ENCODE results near the gene SLIT1.

Gene SLIT1

DNA sequence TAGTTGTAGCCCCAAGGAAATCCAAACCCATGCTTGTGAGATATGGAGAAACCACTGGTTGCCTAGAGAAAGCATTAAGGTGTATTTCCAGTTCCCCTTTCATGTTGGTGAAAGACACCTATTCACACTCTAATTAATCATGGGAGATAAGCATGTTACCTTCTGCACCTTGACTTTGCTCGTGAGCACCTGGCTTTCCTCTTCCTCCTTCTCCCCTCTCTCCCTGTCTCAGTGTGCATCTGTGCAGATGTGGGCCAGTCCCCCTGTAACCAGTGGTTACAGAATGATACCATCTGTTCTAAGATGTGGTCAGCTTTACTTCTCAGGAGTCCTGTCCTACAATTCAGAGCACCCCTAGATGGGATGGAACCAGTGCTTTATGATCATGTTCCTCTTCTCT is 193.0 kb downstream of the SLIT1 start:
- DNase-seq = no peak

DNA sequence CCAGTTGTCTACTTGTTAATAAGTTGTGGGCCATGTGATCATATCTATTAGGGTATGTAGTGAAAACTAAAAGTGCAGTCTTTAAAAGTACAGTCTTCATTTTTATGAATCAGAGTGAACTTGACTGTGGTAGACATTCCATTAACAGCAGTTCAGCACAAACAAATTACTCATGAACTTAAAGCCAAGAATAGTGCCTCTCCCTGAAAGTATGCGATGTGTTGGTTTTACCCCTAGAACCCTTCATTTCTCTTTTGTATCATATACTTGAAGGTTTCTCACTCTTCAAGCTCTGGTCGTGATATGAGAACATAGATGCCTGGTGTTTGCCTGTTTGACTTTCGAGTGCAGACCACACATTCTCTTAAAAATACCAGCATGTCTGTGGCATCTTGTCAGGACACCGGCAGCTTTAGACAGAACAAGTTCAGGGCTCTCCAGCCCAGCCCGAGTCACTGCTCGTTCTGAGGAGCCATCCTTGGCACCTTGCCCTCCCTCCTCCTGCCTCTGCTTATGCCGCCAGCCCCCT is 194.4 kb downstream of the SLIT1 start:
- no peak for DNase-seq

DNA sequence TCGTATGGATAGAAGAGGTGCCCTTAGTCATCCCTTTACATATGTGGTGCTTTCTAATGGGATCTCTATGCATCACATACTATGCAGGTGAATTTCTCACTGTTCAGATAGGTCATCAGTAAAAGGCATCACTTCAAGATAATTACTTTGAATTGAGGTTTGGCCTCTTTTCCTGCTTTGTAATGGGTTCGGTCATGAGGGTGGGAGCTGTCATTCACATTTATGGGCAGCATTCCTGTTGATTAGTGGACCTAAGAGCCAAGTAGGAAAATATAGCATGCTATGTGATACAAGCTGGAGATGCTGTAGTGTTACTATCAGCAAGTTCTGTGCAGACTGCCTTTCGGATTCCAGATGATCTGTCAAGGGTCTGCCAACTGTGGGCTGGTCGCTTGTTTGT is 197.3 kb downstream of the SLIT1 start:
- no peak for DNase-seq

DNA sequence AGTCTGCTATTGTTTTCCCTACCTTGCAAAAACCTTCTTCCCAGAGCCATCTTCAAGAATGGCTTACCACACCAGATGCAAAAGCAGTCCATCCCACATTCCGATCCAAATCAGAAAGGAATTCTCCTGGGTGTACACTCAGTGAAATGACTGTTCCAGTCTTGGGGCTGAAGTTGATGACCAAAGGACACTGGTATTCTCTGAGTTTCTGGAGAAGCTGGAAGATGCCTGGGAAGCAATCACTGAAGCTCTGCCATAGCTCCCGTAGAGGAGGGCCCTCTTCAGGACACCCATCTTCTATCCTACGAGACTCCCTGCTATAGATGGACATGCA is 197.9 kb downstream of the SLIT1 start:
- DNase-seq = no peak

DNA sequence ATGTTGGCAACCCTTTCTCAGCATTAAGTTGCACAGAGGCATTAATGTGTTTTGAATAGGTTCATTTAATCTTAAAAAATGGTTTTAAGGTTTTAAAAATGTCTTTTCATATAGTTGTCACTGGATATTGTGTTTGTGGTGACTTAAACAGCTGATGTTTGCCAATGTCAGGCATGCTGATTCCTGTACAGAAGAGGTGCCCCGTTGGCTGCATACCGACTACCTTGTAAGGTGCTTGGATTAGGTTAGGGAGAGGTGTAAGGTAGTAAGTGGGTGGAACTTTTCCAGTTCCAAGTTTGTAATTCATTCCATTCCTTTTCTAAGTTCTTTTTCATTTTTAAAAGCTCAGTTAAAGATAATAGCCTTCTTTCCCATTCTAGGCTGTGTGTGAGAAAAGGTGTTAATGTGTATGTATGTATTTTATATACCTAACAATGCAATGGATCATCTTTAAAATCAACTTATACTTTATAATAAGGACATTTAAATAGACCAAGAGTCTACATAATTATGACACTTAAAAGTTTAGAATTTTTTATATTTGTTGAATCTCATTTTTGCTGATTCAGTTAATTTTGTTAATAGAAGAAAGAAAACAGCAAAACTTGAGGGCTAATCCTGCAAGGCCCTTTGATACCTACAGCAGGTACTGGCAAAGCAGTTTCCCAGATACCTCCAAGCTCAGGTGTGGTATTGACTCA is 198.5 kb downstream of the SLIT1 start:
- DNase-seq = no peak

DNA sequence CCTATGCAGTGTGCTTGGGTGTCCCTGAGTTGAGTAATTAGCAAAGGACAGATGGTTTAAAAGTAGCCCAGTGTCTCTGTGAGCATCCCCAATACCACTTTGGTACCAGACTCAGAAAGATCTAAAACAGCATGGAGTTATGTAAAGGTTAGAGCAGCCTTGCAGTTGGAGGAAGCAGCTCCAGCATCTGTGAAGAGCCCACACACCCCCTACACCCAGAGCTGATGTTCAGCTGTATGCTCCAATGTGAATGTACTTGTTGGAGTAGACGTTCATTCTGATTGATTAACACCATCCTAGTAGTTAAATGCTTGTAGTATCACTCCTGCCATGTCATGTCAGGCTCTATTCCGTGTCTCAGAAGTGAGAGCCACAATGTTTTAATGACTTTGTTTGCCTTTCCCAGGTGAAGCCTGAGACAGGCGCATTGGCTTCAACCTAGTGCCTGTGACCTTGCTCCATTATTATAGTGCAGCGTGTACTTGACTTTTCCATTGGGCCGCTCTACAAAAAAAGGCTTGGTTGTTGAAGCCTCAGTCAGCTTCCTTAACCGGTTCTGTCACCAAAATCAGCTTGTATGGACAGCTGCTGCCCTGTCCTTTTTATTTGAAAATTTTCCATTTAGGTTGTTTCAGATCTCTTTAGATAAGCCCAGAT is 199.4 kb downstream of the SLIT1 start:
- no peak for DNase-seq

DNA sequence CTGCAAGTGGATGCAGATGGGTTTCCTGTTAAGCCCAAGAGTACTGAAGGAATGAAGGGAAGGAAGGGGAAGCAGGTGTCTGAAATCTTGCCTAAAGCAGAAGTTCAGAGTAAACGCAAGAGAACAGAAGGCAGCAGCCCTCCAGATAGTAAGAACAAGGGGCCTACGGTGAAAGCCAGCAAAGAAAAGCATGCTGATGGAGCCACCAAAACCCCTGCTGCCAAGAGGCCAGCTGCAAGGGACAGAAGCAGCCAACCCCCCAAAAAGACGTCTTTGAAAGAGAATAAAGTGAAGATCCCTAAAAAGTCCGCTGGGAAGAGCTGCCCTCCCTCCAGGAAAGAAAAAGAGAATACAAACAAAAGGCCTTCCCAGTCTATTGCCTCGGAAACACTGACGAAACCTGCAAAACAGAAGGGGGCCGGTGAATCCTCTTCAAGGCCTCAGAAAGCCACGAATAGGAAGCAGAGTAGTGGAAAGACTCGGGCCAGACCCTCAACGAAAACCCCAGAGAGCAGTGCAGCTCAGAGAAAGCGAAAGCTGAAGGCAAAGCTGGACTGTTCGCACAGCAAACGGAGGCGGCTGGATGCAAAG is 201.1 kb downstream of the SLIT1 start:
- DNase-seq = no peak

DNA sequence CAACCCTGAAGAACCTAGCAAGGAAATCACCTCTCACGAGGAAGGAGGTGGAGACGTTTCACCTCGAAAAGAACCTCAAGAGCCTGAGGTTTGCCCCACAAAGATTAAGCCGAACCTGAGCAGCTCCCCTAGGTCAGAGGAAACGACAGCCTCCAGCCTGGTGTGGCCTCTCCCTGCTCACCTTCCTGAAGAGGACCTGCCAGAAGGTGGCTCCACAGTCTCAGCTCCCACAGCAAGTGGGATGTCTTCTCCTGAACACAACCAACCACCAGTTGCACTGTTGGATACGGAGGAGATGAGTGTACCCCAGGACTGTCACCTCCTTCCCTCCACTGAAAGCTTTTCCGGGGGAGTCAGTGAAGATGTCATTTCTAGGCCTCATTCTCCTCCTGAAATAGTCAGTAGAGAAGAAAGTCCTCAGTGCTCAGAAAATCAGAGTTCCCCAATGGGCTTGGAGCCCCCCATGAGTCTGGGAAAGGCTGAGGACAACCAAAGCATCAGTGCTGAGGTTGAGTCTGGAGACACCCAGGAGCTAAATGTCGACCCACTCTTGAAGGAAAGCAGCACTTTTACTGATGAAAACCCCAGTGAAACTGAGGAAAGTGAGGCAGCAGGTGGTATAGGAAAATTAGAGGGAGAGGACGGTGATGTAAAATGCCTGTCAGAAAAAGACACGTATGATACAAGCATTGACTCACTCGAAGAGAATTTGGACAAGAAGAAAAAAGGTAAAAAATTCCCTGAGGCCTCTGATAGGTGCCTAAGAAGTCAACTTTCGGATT is 203.4 kb downstream of the SLIT1 start:
- no peak for DNase-seq

DNA sequence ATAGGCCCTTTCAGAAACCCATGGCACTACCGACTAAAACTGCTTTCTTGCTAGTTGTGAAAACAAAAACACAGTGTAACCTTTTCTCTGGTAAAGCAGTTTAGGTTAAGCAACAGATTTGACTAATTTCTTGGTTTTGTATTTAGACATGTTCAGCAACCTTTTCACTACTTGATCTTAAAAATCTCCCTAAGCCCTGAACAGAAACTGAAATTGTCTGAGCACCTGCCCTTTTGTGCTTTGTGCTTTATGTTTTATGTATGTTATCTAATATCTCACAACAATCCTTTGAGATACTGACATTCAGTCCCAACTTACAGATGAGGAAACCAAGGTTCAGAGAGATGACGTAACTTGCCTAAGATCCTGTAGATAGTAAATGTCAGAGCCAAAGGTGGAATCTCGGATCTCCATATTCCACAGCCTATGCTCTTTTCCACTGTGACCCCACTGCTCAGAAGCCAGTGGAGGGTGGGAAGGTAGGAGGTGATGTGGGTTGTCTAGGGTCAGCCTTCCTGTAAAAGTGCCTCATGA is 207.1 kb downstream of the SLIT1 start:
- no peak for DNase-seq

DNA sequence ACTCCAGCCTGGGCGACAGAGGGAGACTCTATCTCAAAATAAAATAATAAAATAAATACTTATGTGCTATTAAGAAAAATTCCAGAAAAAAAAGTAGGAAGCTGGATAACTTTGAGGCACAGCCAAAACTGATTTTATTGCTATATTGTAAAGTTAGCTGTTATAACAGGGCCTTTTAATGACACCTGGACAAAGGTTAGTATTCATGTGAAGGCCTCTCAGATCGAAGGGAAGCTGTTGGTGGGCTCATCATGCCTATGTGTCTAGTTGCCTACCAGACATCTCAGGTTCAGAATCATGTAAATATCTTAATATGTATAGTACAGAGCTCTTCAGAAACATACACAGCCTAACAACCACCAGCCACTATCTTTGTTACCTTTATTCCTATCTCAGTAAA is 210.6 kb downstream of the SLIT1 start:
- no peak for DNase-seq

DNA sequence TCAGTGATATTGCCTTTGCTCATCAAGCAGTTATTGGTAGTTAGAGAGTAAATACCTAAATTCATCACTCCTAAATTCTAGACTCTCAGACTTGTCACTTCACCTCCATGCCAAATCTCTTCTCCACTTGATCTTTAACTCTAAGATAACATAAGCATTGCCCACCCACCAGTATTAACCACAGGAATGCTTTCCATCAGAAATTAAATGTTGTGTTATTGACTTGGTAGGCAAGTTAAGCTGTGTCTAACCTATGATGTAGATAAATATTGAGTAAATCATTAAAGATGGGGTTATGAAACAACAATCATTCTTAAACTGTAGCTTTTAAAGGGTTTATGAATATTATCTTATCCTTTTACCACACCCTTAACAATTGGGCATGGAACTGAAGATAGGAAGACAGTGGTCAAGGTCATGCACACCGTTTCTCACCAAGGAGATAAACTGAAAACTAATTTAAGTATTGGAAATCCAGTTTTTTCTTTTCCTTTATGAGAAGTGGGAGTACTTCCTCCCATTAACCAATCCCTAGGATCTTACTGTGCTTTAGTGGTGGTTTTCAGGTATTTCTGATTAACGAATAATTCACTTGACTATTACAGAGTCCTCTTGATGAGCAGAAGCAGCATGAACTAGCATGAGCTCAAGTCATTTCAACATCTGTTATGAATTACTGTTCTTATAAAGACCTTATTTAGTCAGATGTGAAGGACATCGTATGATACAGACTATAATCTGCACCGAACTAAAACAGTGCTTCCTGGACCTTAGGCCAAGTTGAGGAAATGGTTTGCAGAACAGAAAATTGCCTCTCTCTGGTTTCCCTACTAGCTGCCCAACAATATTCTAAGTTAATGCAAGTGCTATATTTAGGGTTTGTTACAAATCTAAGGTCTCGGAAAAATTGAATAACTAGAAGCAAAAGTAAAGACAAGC is 211.7 kb downstream of the SLIT1 start:
- DNase-seq = no peak

DNA sequence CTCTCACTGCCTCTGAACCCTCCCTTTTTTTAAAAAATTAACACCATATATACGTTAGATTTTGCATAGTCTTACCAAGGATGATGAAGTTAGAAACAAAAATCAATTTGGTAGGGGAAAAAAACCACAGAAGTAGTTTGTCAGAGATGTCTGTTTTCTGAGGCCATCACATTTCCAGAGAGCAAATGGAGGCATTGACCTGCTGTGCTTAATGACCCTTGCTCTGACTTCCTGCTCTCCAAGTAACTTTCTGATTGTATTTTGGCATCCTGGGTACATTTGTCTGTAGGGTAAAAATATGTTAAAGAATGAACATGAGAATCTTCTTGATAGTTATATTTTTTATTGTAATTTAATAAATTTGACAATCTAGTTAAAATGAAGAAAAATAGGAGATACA is 213.5 kb downstream of the SLIT1 start:
- no peak for DNase-seq

DNA sequence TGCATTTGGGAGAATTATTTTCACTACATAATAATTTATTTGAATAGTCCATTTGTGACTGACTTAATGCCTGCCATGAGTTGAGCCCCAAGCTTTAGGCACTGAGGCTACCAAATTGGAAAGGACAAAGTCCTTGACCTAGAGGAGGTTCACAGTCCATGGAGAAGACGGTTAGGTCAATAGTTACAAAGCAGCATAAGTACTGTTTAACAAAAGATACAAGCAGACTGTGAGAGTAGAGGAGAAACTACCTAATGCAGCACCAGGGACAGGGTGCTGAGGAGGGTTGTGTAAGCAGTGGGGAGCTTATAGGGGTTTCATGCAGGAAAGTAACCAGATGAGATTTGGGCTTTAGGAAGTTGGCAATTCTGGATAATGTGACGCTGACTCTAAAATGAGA is 214.4 kb downstream of the SLIT1 start:
- DNase-seq = no peak

DNA sequence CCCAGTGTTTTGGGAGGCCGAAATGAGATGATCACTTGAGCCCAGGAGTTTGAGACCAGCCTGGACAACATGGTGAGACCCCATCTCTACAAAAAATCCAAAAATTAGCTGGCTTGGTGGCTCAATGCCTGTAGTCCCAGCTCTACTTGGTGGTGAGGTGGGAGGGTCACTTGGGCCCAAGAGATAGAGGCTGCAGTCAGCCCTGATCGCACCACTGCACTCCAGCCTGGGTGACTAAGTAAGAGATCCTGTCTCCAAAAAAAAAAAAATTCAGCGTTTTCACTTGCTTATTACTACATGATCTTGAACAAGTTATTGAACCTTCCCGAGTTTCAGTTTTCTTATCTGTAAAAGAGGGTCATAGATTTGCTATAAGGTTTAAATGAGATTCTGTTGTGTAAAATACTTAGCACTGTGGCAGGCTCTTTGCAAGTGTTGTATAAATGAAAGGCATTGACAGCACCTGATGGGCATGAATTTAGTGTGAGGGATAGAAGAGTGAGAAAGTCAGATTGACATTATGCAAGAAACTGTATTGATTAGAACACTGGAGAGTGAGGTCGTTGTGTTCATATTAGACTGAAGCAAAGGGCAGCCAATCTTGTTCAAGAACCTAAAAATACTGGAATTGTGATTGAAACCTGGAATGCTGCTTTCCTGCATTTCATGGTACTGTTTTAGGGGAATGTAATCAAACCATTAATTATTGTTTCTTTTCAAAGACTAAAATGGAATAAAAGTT is 216.9 kb downstream of the SLIT1 start:
- no peak for DNase-seq

DNA sequence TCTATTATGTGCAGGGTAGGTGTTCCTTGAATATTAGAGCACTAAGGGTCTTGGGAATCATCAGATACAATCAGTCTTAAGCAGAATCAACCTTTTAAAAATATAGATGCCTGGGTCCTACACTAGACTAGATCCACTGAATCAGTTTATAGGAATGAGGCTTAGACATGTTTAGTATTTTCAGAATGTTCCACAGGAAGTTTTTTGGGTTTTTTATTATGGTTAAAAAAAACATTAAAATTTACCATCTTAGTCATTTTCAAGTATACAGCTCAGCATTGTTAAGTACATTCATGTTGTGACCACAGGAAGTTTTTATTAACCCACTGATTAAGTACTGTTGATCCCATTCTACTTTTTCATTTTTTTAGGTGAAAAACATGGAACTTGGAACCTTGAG is 217.9 kb downstream of the SLIT1 start:
- DNase-seq = no peak

DNA sequence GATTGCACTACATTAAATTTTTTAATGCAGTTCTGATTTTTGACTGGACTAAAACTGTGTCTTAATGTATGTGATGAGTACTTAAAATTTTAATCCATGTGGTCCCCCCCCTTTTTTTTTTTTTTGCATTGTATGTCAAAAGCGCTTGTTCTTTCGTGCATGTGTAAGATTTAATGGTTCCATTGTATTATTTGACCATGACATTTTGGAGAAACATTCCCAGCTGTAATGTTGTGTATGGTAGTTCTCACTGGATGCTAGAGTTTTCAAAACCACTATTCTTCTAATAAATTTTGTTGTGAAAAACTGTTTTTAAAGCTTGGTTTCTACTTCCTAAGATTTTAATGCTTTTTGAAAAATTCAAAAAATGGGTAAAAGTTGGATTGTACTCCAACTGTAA is 221.6 kb downstream of the SLIT1 start:
- DNase-seq = no peak

DNA sequence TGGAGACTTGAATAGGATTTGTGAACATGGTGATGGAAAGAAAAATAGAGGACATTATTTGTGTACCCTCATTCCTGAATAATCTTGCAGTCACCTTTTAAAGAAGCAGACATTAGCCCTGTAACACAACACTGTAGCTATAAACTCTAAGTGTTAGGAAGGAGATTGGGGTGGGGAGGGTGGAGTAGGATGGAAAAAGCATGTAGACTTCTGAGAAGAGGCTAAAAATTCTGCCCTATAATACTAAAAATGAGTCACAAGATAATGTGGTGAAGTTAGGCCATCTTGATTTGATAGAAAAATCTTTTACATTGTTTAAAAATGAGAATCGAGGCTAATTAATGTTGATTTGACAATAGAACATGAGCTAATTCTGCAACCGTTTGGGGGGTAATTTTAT is 224.9 kb downstream of the SLIT1 start:
- DNase-seq = no peak

DNA sequence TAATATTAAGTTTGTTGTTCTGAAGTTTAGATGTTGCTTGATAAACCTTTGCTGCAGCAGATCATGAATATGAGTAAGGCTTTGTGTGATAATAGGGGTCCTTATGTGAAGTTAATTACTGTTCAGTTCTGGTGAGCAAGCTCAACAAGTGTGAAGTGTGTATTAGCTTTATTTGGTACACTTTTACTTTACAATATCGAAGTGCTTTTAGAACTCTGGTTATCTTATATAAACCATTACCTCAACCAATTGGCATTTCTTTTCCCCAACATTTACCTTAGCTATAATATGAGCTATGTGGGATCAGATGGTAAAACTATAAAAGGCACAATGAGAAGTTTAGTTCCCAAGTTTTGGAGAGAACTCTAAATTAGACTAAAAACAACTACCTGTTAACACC is 226.0 kb downstream of the SLIT1 start:
- no peak for DNase-seq

DNA sequence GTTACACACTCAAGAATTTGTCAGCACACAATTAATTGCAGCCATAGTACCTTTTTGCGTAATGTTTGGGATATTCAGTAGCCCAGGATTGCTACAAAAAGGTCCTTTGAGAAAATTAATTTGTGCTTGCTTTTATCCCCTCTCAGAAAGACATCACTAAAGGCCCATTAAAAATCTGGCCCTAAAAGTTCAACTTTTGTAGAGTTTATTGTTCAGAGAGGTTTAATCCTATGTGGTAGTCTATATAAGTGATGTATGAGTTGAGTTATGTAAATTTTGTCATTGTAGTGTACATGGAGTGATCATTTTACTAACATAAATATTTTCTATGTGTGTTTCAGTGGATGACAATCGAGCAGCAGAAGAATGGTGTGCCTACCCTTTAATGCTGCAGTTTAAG is 227.7 kb downstream of the SLIT1 start:
- no peak for DNase-seq

DNA sequence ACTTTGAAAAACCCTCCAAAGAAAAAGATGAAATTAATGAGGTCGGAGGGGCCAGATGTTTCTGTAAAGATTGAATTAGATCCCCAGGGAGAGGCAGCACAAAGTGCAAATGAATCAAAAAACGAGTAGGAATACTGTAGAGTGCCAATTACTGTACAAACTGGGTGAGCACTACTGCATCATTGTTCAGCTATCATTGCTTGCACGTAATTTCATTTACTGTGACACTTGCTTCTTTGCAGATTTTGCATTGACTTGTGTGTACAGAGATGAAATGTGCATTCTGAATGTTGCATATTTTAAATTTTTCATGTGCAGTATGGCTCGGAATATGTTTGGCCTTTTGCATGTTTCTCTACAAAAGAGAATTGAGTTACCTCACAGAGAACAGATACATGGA is 230.0 kb downstream of the SLIT1 start:
- DNase-seq = no peak

DNA sequence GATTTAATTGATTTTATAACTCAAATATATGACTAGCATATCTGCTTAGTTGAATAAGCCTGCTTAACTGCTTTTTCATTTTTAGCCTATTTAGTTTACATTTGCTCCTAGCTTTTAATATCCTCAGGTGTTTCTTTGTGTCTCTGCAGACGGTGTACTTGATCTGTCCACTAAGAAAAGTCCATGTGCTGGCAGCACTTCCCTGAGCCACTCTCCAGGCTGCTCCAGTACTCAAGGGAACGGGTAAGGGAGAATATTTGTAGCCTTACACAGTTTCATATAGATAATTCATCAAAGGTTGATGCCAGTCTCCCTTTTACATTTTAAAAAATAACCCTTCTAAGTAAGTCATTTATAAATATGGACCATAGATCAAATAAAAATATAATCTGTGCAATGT is 233.8 kb downstream of the SLIT1 start:
- DNase-seq = no peak

All from NCI-H1092 (cell line).